ENCODE measurements around the gene TAF1A. TPM values are rescaled to one million over a fixed set of nuclear protein-coding genes. Genes with fewer than 3 reads are reported as not detected.
"Not testable (repeated sequence)": the region's sequence is repeated elsewhere in the genome, so short reads cannot be mapped to it uniquely, and the experiment has no call there.

Gene TAF1A
- total RNA-seq, 1 donor from 2014 or later: 2.0 TPM

GRCh38 chr1:222616525-222616924 lies 26.8 kb upstream of the TAF1A start:
- Histone ChIP-seq H3K4me1 (peaks cover 30% of the 10 kb centered on the region), H3K27me3 (no peaks in the 10 kb centered on the region), H3K4me3 (no peak overlapping the region), H3K36me3 (no peaks in the 10 kb centered on the region), H3K9me3 (no peaks in the 10 kb centered on the region), H3K27ac (peak overlapping the region; percentile 80)
- no peak for DNase-seq (ENCODE audit: extremely low spot score in 2 of 2)
- intact Hi-C loops (cut with DNase I): no loop called here
- TF ChIP-seq, protein P1, sequence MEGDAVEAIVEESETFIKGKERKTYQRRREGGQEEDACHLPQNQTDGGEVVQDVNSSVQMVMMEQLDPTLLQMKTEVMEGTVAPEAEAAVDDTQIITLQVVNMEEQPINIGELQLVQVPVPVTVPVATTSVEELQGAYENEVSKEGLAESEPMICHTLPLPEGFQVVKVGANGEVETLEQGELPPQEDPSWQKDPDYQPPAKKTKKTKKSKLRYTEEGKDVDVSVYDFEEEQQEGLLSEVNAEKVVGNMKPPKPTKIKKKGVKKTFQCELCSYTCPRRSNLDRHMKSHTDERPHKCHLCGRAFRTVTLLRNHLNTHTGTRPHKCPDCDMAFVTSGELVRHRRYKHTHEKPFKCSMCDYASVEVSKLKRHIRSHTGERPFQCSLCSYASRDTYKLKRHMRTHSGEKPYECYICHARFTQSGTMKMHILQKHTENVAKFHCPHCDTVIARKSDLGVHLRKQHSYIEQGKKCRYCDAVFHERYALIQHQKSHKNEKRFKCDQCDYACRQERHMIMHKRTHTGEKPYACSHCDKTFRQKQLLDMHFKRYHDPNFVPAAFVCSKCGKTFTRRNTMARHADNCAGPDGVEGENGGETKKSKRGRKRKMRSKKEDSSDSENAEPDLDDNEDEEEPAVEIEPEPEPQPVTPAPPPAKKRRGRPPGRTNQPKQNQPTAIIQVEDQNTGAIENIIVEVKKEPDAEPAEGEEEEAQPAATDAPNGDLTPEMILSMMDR (IDR thresholded peaks at IDR 0.05): no peak
- TF ChIP-seq POLR2AphosphoS5 (IDR thresholded peaks at IDR 0.05; ENCODE audit: insufficient read depth in 1 of 2, low read depth in 1 of 2) (no peak), POLR2A (IDR thresholded peaks at IDR 0.05) (no peak)

DNA sequence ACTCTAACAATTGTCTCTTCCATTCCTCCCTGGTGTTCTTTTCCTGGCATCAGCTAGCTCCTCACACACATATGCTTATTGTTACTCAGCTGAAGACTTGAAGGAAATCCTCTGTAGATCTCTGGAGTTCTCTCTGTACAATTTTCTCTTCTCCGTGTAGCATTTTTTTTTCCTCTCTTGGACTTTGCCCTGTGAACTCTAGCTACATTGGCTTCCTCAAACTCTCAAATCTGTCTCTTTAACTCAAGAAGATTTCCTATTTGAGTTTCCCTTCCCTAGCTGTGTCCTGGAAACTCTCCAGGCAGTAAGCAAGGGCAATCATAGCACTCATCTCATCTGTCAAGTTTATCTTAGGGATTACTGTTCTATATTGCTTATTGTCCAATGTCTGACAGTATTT lies 23.9 kb upstream of the TAF1A start:
- H3K27me3 ChIP-seq: no peaks in the 10 kb centered on the region
- no peak overlapping the region for H3K27ac ChIP-seq
- DNase-seq (ENCODE audit: extremely low spot score in 2 of 2): no peak
- no peaks in the 10 kb centered on the region for H3K36me3 ChIP-seq
- H3K9me3 ChIP-seq: no peaks in the 10 kb centered on the region
- intact Hi-C loops (cut with DNase I): no loop called here
- TF ChIP-seq POLR2AphosphoS5 (IDR thresholded peaks at IDR 0.05; ENCODE audit: insufficient read depth in 1 of 2, low read depth in 1 of 2) (no peak), POLR2A (IDR thresholded peaks at IDR 0.05) (no peak)
- TF ChIP-seq, protein P1 (IDR thresholded peaks at IDR 0.05): no peak
- H3K4me3 ChIP-seq: no peak overlapping the region
- H3K4me1 ChIP-seq: peaks cover 8% of the 10 kb centered on the region

DNA sequence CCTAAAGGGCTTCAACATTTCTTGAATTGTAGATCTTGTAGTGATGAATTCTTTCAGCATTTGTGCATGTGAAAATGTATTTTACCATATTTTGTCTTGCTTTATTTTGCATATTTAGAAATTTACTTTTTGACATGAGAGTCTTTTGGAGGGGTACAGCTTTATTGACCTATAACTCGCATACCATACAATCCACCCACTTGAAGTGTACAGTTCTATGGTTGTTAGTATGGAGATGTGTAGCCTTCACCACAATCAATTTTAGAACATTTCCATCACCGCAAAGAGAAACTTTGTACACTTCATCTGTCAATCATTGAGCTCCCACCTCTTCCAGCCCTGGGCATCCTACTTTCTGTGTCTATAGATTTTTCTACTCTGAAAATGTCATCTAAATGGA lies 21.0 kb upstream of the TAF1A start:
- intact Hi-C loops (cut with DNase I): no loop called here

GRCh38 chr1:222609111-222609510 lies 19.4 kb upstream of the TAF1A start:
- DNase-seq (ENCODE audit: extremely low spot score in 2 of 2); H3K4me3 ChIP-seq; H3K9me3 ChIP-seq; H3K27me3 ChIP-seq; H3K4me1 ChIP-seq; H3K36me3 ChIP-seq; H3K27ac ChIP-seq; intact Hi-C loops (cut with DNase I): not testable (repeated sequence)

More for the DNA sequence above, 21.0 kb upstream of the TAF1A start:
- no peaks in the 10 kb centered on the region for H3K4me1 ChIP-seq
- H3K27me3 ChIP-seq: no peaks in the 10 kb centered on the region
- TF ChIP-seq POLR2AphosphoS5 (IDR thresholded peaks at IDR 0.05; ENCODE audit: insufficient read depth in 1 of 2, low read depth in 1 of 2): no peak
- TF ChIP-seq, protein P1 (IDR thresholded peaks at IDR 0.05): no peak
- TF ChIP-seq POLR2A (IDR thresholded peaks at IDR 0.05): no peak
- no peak overlapping the region for H3K27ac ChIP-seq
- no peak for DNase-seq (ENCODE audit: extremely low spot score in 2 of 2)
- no peak overlapping the region for H3K4me3 ChIP-seq
- H3K9me3 ChIP-seq: no peaks in the 10 kb centered on the region
- no peaks in the 10 kb centered on the region for H3K36me3 ChIP-seq

GRCh38 chr1:222606757-222607156 lies 17.0 kb upstream of the TAF1A start:
- no peaks in the 10 kb centered on the region for H3K27me3 ChIP-seq
- no peak overlapping the region for H3K27ac ChIP-seq
- intact Hi-C loops (cut with DNase I): no loop called here
- H3K4me3 ChIP-seq: no peak overlapping the region
- no peaks in the 10 kb centered on the region for H3K36me3 ChIP-seq
- no peaks in the 10 kb centered on the region for H3K4me1 ChIP-seq
- no peak for DNase-seq (ENCODE audit: extremely low spot score in 2 of 2)
- TF ChIP-seq POLR2A (IDR thresholded peaks at IDR 0.05) (no peak), POLR2AphosphoS5 (IDR thresholded peaks at IDR 0.05; ENCODE audit: insufficient read depth in 1 of 2, low read depth in 1 of 2) (no peak)
- TF ChIP-seq, protein P1 (IDR thresholded peaks at IDR 0.05): no peak
- H3K9me3 ChIP-seq: no peaks in the 10 kb centered on the region

GRCh38 chr1:222601257-222601656 lies 11.5 kb upstream of the TAF1A start:
- no peak overlapping the region for H3K4me3 ChIP-seq
- intact Hi-C loops (cut with DNase I): no loop called here
- no peaks in the 10 kb centered on the region for H3K9me3 ChIP-seq
- no peak overlapping the region for H3K27ac ChIP-seq
- DNase-seq (ENCODE audit: extremely low spot score in 2 of 2): no peak
- TF ChIP-seq, protein P1 (IDR thresholded peaks at IDR 0.05): no peak
- TF ChIP-seq POLR2AphosphoS5 (IDR thresholded peaks at IDR 0.05; ENCODE audit: insufficient read depth in 1 of 2, low read depth in 1 of 2): no peak
- TF ChIP-seq POLR2A (IDR thresholded peaks at IDR 0.05): no peak
- no peaks in the 10 kb centered on the region for H3K27me3 ChIP-seq
- no peaks in the 10 kb centered on the region for H3K36me3 ChIP-seq
- H3K4me1 ChIP-seq: no peaks in the 10 kb centered on the region

All from vagina (tissue), 2 donors.